HepG2 (cell line): ENCODE results near the gene PTAFR. TPM values are rescaled to one million over a fixed set of nuclear protein-coding genes. Genes with fewer than 3 reads are reported as not detected.

Source experiments
- ATAC-seq: fragments of 200-7000 bp; cut with Tn5 transposase; 3 replicates; pipeline ENCODE4 v1.9.1; 2020; ENCODE audit warnings: mild to moderate bottlenecking, moderate library complexity
- BruUV-seq: library from RNA; stranded (reverse); fragments of 400-500 nt; replicated peaks from 2 replicates; lab custom pipeline; 2021; lab: Mats Ljungman, UMichigan
- CTCF ChIA-PET: fragments of 300-600 bp; formaldehyde crosslinking; extraction: SDS; loops from one replicate; lab custom pipeline; 2021; ENCODE audit warnings: low total read pairs, inconsistent platforms, low intra/inter-chr PET ratio; lab: Yijun Ruan, JAX
- POLR2A ChIA-PET: fragments of 350-600 bp; sonication (Branson Sonifier 250); formaldehyde crosslinking; loops from one replicate; lab custom pipeline; 2020; ENCODE audit warnings: antibody characterized with exemption, inconsistent platforms; lab: Yijun Ruan, JAX
- DNase-seq: peaks from one replicate; pipeline ENCODE4 v3.0.0-alpha.2; 2015; ENCODE audit warnings: low spot score
- FAIRE-seq: peaks from 3 replicates; lab custom pipeline; 2011; peaks lifted over from hg19 to GRCh38; lab: Jason Lieb, UNC
- H2AFZ ChIP-seq: one replicate; pipeline ENCODE4 v1.6.1; 2011; ENCODE audit warnings: low read length, inconsistent platforms
- H3K27ac ChIP-seq: fragments of 300-600 bp; 3 replicates; pipeline ENCODE4 v1.8.0; 2011; ENCODE audit warnings: mixed run types, mild to moderate bottlenecking, mixed read lengths, low read length, inconsistent platforms; ENCODE audit not compliant: insufficient read depth; ENCODE audit errors: extremely low read length
- H3K27me3 ChIP-seq, 2 experiments: fragments of 200-600 bp in 1 of 2; 2 replicates in 1 of 2; 3 replicates in 1 of 2; pipeline versions ENCODE4 v1.6.0 to v1.8.0; 2011; ENCODE audit warnings: low read length in 2 of 2, mild to moderate bottlenecking in 2 of 2, moderate library complexity in 2 of 2, inconsistent platforms in 1 of 2; ENCODE audit not compliant: insufficient read depth in 2 of 2, control insufficient read depth in 1 of 2
- H3K36me3 ChIP-seq, 2 experiments: fragments of 200-600 bp in 1 of 2; replicated peaks in 1 of 2; 2 replicates in 1 of 2; 3 replicates in 1 of 2; pipeline versions ENCODE4 v1.5.1 to v1.8.0; 2011; ENCODE audit warnings: low read length in 2 of 2, inconsistent platforms in 1 of 2; ENCODE audit not compliant: insufficient read depth in 2 of 2, control insufficient read depth in 1 of 2
- H3K4me1 ChIP-seq: 2 replicates; pipeline ENCODE4 v1.5.1; 2012; ENCODE audit warnings: low read length, inconsistent platforms; ENCODE audit not compliant: insufficient read depth
- H3K4me2 ChIP-seq: 2 replicates; pipeline ENCODE4 v1.6.0; 2011; ENCODE audit warnings: low read depth, low read length, inconsistent platforms
- H3K4me3 ChIP-seq, 3 experiments: fragments of 200-600 bp in 1 of 3; sonication (generic), shearing (Covaris generic) in 1 of 3; replicated peaks in 1 of 3; 2 replicates each; pipeline ENCODE4 v1.5.1; 2011 to 2016; ENCODE audit warnings: low read length in 3 of 3, inconsistent platforms in 2 of 3, low read depth in 2 of 3, mild to moderate bottlenecking in 2 of 3, control low read depth in 1 of 3, mixed read lengths in 1 of 3; ENCODE audit not compliant: insufficient read depth in 1 of 3
- H3K79me2 ChIP-seq: one replicate; pipeline ENCODE4 v1.6.1; 2011; ENCODE audit warnings: low read length, inconsistent platforms; ENCODE audit not compliant: insufficient read depth
- H3K9ac ChIP-seq: 2 replicates; pipeline ENCODE4 v1.6.0; 2011; ENCODE audit warnings: mild to moderate bottlenecking, low read depth, low read length, inconsistent platforms; ENCODE audit not compliant: insufficient read depth
- H3K9me3 ChIP-seq: 2 replicates; pipeline ENCODE4 v1.5.1; 2012; ENCODE audit warnings: mild to moderate bottlenecking, low read length
- H4K20me1 ChIP-seq: 2 replicates; pipeline ENCODE4 v1.6.0; 2011; ENCODE audit warnings: inconsistent platforms, mild to moderate bottlenecking, low read length, moderate library complexity; ENCODE audit not compliant: insufficient read depth
- ARNT ChIP-seq: fragments of 450-650 bp; IDR thresholded peaks from 2 replicates; pipeline ENCODE4 v1.6.1; 2017
- ATAD3A ChIP-seq: sonication (generic); formaldehyde crosslinking; IDR thresholded peaks from 2 replicates; pipeline ENCODE4 v1.4.0; 2020; ENCODE audit warnings: missing genetic modification reagents
- ATF7 ChIP-seq, 2 experiments: fragments of 450-650 bp in 1 of 2; sonication (generic) in 1 of 2; formaldehyde crosslinking in 1 of 2; IDR thresholded peaks; 2 replicates each; pipeline versions ENCODE4 v1.4.0 to v1.6.1; 2016 to 2020; ENCODE audit warnings: antibody characterized with exemption in 1 of 2, mild to moderate bottlenecking in 1 of 2, missing genetic modification reagents in 1 of 2
- CAMTA2 ChIP-seq: sonication (generic); formaldehyde crosslinking; IDR thresholded peaks from 2 replicates; pipeline ENCODE4 v1.4.0; 2020; ENCODE audit warnings: mild to moderate bottlenecking, missing genetic modification reagents, borderline replicate concordance
- E2F1 ChIP-seq: sonication (generic); formaldehyde crosslinking; IDR thresholded peaks from 2 replicates; pipeline ENCODE4 v1.5.0; 2020; ENCODE audit warnings: missing genetic modification reagents
- ELF3 ChIP-seq: IDR thresholded peaks from 2 replicates; pipeline ENCODE4 v1.6.1; 2016; ENCODE audit warnings: missing genetic modification reagents, missing compliant biosample characterization
- EZH2 ChIP-seq: conservative IDR thresholded peaks from 2 replicates; pipeline ENCODE4 v1.6.1; 2012; ENCODE audit warnings: mild to moderate bottlenecking, low read depth, low read length, moderate library complexity
- GFI1 ChIP-seq: sonication (generic); formaldehyde crosslinking; IDR thresholded peaks from 2 replicates; pipeline ENCODE4 v1.5.0; 2020; ENCODE audit warnings: missing genetic modification reagents, mild to moderate bottlenecking, borderline replicate concordance
- HNRNPL ChIP-seq: fragments of 200-400 bp; formaldehyde crosslinking; IDR thresholded peaks from 2 replicates; pipeline ENCODE4 v1.6.1; 2017; ENCODE audit warnings: mild to moderate bottlenecking, low read depth, low read length
- KLF13 ChIP-seq: sonication (generic); formaldehyde crosslinking; IDR thresholded peaks from 2 replicates; pipeline ENCODE4 v1.4.0; 2020; ENCODE audit warnings: mild to moderate bottlenecking, missing genetic modification reagents
- MAF1 ChIP-seq: sonication (generic); formaldehyde crosslinking; IDR thresholded peaks from 2 replicates; pipeline ENCODE4 v1.5.0; 2020; ENCODE audit warnings: missing genetic modification reagents, borderline replicate concordance
- NFKB2 ChIP-seq: sonication (generic); formaldehyde crosslinking; IDR thresholded peaks from 2 replicates; pipeline ENCODE4 v1.4.0; 2020; ENCODE audit warnings: missing genetic modification reagents, borderline replicate concordance
- RBAK ChIP-seq: sonication (generic); formaldehyde crosslinking; IDR thresholded peaks from 2 replicates; pipeline ENCODE4 v1.5.1; 2020; ENCODE audit warnings: mild to moderate bottlenecking, missing genetic modification reagents
- TCF12 ChIP-seq, 2 experiments: fragments of 450-650 bp in 1 of 2; sonication (generic) in 1 of 2; formaldehyde crosslinking in 1 of 2; IDR thresholded peaks; 2 replicates each; pipeline versions ENCODE4 v1.6.1 to v1.8.0; 2017 to 2022; ENCODE audit warnings: antibody characterized with exemption in 1 of 2, mild to moderate bottlenecking in 1 of 2, missing genetic modification reagents in 1 of 2, moderate library complexity in 1 of 2
- TFAP4 ChIP-seq: sonication (generic); IDR thresholded peaks from 2 replicates; pipeline ENCODE4 v1.6.1; 2016; ENCODE audit warnings: low read depth, borderline replicate concordance
- XRCC5 ChIP-seq: fragments of 200-400 bp; formaldehyde crosslinking; optimal IDR thresholded peaks from 2 replicates; pipeline ENCODE3; 2017; ENCODE audit warnings: mild to moderate bottlenecking, low read length
- ZNF20 ChIP-seq: sonication (generic); formaldehyde crosslinking; IDR thresholded peaks from 2 replicates; pipeline ENCODE4 v1.4.0; 2020; ENCODE audit warnings: mild to moderate bottlenecking, moderate library complexity, missing genetic modification reagents
- ZNF225 ChIP-seq: sonication (generic); formaldehyde crosslinking; IDR thresholded peaks from 2 replicates; pipeline ENCODE4 v1.4.0; 2020; ENCODE audit warnings: mild to moderate bottlenecking, missing genetic modification reagents
- ZNF30 ChIP-seq: sonication (generic); formaldehyde crosslinking; IDR thresholded peaks from 2 replicates; pipeline ENCODE4 v1.5.0; 2020; ENCODE audit warnings: mild to moderate bottlenecking, missing genetic modification reagents
- ZNF547 ChIP-seq: sonication (generic); formaldehyde crosslinking; IDR thresholded peaks from 2 replicates; pipeline ENCODE4 v1.5.1; 2020; ENCODE audit warnings: mild to moderate bottlenecking, missing genetic modification reagents
- ZNF607 ChIP-seq: sonication (generic); formaldehyde crosslinking; IDR thresholded peaks from 2 replicates; pipeline ENCODE4 v1.5.1; 2020; ENCODE audit warnings: missing genetic modification reagents, mild to moderate bottlenecking, borderline replicate concordance
- WGBS: methylation state at CpG from one replicate; pipeline ENCODE4 v1.1.6; 2017; ENCODE audit warnings: low lambda C conversion rate; 5-methylcytosine and 5-hydroxymethylcytosine counted together
- in situ Hi-C: cut with HindIII; loops from 2 replicates; pipeline ENCODE4 v1.10.0; 2017; ENCODE audit warnings: low pct_unique_long_range_greater_than_20kb; ENCODE audit not compliant: extremely low pct_ligation_motif_present
- intact Hi-C: fragments of 100-400 bp; cut with micrococcal nuclease; formaldehyde crosslinking; loops from one replicate; pipeline ENCODE4 v1.10.0; 2022; ENCODE audit not compliant: unreplicated experiment
- polyA plus RNA-seq, 8 experiments: library from polyadenylated mRNA; depleted of rRNA in 3 of 8; stranded (reverse) in 7 of 8; unstranded in 1 of 8; fragments of >200 nt; fragmentation: Illumina TruSeq in 4 of 8; extraction: Trizol in 4 of 8; gene quantifications; 2 replicates each; pipeline versions ENCODE4 v1.2.1 to v1.2.3, GENCODE V29; 2011 to 2016; ENCODE audit warnings: low read depth in 4 of 8, missing spikeins in 1 of 8, mixed read lengths in 1 of 8; ENCODE audit not compliant: insufficient read depth in 1 of 8
- total RNA-seq, 5 experiments: library from RNA; depleted of rRNA; stranded (reverse); fragments of >200 nt; fragmentation: Illumina TruSeq; extraction: Trizol; gene quantifications; 2 replicates each; pipeline ENCODE4 v1.2.3, GENCODE V29; 2016; ENCODE audit warnings: low read depth in 1 of 5

Gene PTAFR
- total and polyA plus RNA-seq, 2 of the 13 experiments (the other 11 are each of a cell fraction or from before 2014, with no cell fraction given), result 0.27 to 24.0 TPM

GRCh38 chr1:28108001-28108400, 68.5 kb downstream of the PTAFR start:
- no peak overlapping the region for H3K27ac ChIP-seq
- FAIRE-seq, result no peak

GRCh38 chr1:28104866-28105467, 71.5 kb downstream of the PTAFR start:
- no TSS peak for BruUV-seq
- H3K4me2 ChIP-seq, result peak overlapping the region; percentile 90
- DNase-seq (peak; percentile 77), ATAC-seq (peak; percentile 96), FAIRE-seq (peak; percentile 85)
- 4% methylated on average over 7 of the region's 11 CpGs for WGBS
- POLR2A ChIA-PET, result interaction anchor here (1.0 to 1.7 kb wide), 5 partner anchors 8 to 131 kb away, joined by 3 to 14 read pairs (median 5); partner anchors contain the start of genes ATP5IF1 and EYA3
- H4K20me1 ChIP-seq, result no peaks in the 10 kb centered on the region
- peak overlapping the region; percentile 45 to 61 (median 50) for H3K4me3 ChIP-seq
- no peaks in the 10 kb centered on the region for H3K36me3 ChIP-seq
- H3K79me2 ChIP-seq, result no peaks in the 10 kb centered on the region
- in situ Hi-C loops, result no loop called here
- no peak overlapping the region for H3K27ac ChIP-seq
- CTCF ChIA-PET, result no interaction called here
- intact Hi-C loops, result no loop called here
- peaks cover 20% of the 10 kb centered on the region for H3K4me1 ChIP-seq
- no peaks in the 10 kb centered on the region for H3K9me3 ChIP-seq
- peak overlapping the region; percentile 58 for H3K9ac ChIP-seq
- peak overlapping the region; percentile 71 for H2AFZ ChIP-seq
- H3K27me3 ChIP-seq, result no peaks in the 10 kb centered on the region
- no peak for TF ChIP-seq E2F1 (CRISPR knock-in tag)
- TF ChIP-seq ATF7 (IDR thresholded peaks at IDR 0.05), result no peak
- TF ChIP-seq ATF7 (CRISPR knock-in tag; IDR thresholded peaks at IDR 0.05), result no peak
- TF ChIP-seq CAMTA2, result no peak
- no peak for TF ChIP-seq ZNF30
- TF ChIP-seq HNRNPL, result no peak
- TF ChIP-seq ATAD3A (CRISPR knock-in tag), result no peak
- peak; percentile 30 for TF ChIP-seq XRCC5
- TF ChIP-seq EZH2, result no peak
- TF ChIP-seq ELF3 (CRISPR knock-in tag), result peak; percentile 8; the same call in 1 of the 2 replicates
- no peak for TF ChIP-seq RBAK (CRISPR knock-in tag)
- 0 out of 2 replicates have a peak, but pooled peaks have one; percentile 25 for TF ChIP-seq GFI1 (CRISPR knock-in tag)
- TF ChIP-seq ARNT, result no peak
- no peak for TF ChIP-seq MAF1 (CRISPR knock-in tag)
- TF ChIP-seq NFKB2 (CRISPR knock-in tag), result no peak

More at GRCh38 chr1:28108001-28108400, 68.5 kb downstream of the PTAFR start:
- Histone ChIP-seq H2AFZ (no peak overlapping the region), H3K27me3 (no peaks in the 10 kb centered on the region), H3K36me3 (no peaks in the 10 kb centered on the region), H3K4me1 (peaks cover 29% of the 10 kb centered on the region), H3K79me2 (no peaks in the 10 kb centered on the region), H4K20me1 (no peaks in the 10 kb centered on the region), H3K9ac (no peak overlapping the region), H3K9me3 (no peaks in the 10 kb centered on the region)
- BruUV-seq, result no TSS peak
- POLR2A ChIA-PET, result no interaction called here
- CTCF ChIA-PET, result no interaction called here
- ATAC-seq (no peak), DNase-seq (no peak)
- intact Hi-C loops, result no loop called here
- in situ Hi-C loops, result no loop called here
- no peak for TF ChIP-seq KLF13 (CRISPR knock-in tag)
- no peak for TF ChIP-seq TCF12 (IDR thresholded peaks at IDR 0.05)
- TF ChIP-seq TCF12 (CRISPR knock-in tag; IDR thresholded peaks at IDR 0.05), result no peak
- no peak for TF ChIP-seq ZNF607 (CRISPR knock-in tag)
- TF ChIP-seq ZNF20 (CRISPR knock-in tag), result no peak
- no peak for TF ChIP-seq ZNF225 (CRISPR knock-in tag)
- no peak for TF ChIP-seq ZNF547 (CRISPR knock-in tag)
- TF ChIP-seq TFAP4, result no peak
- TF ChIP-seq, all 625 proteins: peak for 0
- no peak overlapping the region for H3K4me3 ChIP-seq
- no peak overlapping the region for H3K4me2 ChIP-seq
- 22% methylated on average over 2 of the region's 2 CpGs for WGBS
